Liver (tissue), 9 donors: ENCODE measurements around the gene TARS2. TPM values are rescaled to one million over a fixed set of nuclear protein-coding genes. Genes with fewer than 3 reads are reported as not detected.

ENCODE experiments used
- DNase-seq: peaks from one replicate; pipeline ENCODE4 v3.0.0-alpha.2; 2017; ENCODE audit warnings: low spot score
- H3K27ac ChIP-seq, 2 donors: one replicate each; pipeline ENCODE4 v1.7.0; 2013; ENCODE audit warnings: inconsistent platforms in 2 of 2, low read length in 2 of 2, control low read depth in 1 of 2, low read depth in 1 of 2, mild to moderate bottlenecking in 1 of 2
- H3K27me3 ChIP-seq, 4 donors: one replicate each; pipeline versions ENCODE4 v1.6.1 to v1.7.0; 2013; ENCODE audit warnings: low read length in 3 of 4, inconsistent platforms in 1 of 4, mild to moderate bottlenecking in 1 of 4, moderate library complexity in 1 of 4; ENCODE audit not compliant: control insufficient read depth in 4 of 4, insufficient read depth in 4 of 4
- H3K36me3 ChIP-seq, 4 donors: one replicate each; pipeline versions ENCODE4 v1.6.1 to v1.7.0; 2013; ENCODE audit warnings: low read length in 3 of 4, mild to moderate bottlenecking in 3 of 4, low read depth in 1 of 4, moderate library complexity in 1 of 4; ENCODE audit not compliant: control insufficient read depth in 4 of 4, insufficient read depth in 3 of 4
- H3K4me1 ChIP-seq, 4 donors: one replicate each; pipeline versions ENCODE4 v1.6.1 to v1.7.0; 2013; ENCODE audit warnings: low read length in 3 of 4, mild to moderate bottlenecking in 3 of 4, moderate library complexity in 1 of 4; ENCODE audit not compliant: control insufficient read depth in 4 of 4, insufficient read depth in 4 of 4
- H3K4me3 ChIP-seq, 3 donors: one replicate each; pipeline versions ENCODE4 v1.6.1 to v1.7.0; 2013; ENCODE audit warnings: low read length in 3 of 3, control low read depth in 1 of 3, low read depth in 1 of 3, mild to moderate bottlenecking in 1 of 3
- H3K9ac ChIP-seq, 2 donors: one replicate each; pipeline ENCODE4 v1.7.0; 2013; ENCODE audit warnings: low read length in 2 of 2, mild to moderate bottlenecking in 2 of 2, moderate library complexity in 2 of 2, control low read depth in 1 of 2, low read depth in 1 of 2
- H3K9me3 ChIP-seq, 4 donors: one replicate each; pipeline versions ENCODE4 v1.6.1 to v1.7.0; 2013; ENCODE audit warnings: low read length in 3 of 4; ENCODE audit not compliant: control insufficient read depth in 4 of 4
- CTCF ChIP-seq: fragments of 150-350 bp; IDR thresholded peaks from 2 replicates; pipeline ENCODE4 v1.5.1; 2017; ENCODE audit warnings: improper control_type of control experiment, low read depth, low read length; ENCODE audit not compliant: missing input control
- EGR1 ChIP-seq, 2 donors: IDR thresholded peaks; 2 replicates each; pipeline ENCODE4 v1.6.1; 2016 to 2018; ENCODE audit warnings: antibody characterized with exemption in 2 of 2, low read depth in 2 of 2
- FOXA1 ChIP-seq: IDR thresholded peaks from 2 replicates; pipeline ENCODE4 v1.6.1; 2016; ENCODE audit warnings: antibody characterized with exemption
- FOXA2 ChIP-seq: IDR thresholded peaks from 2 replicates; pipeline ENCODE4 v1.6.1; 2016; ENCODE audit warnings: antibody characterized with exemption
- GABPA ChIP-seq, 2 donors: IDR thresholded peaks in 1 of 2; conservative IDR thresholded peaks in 1 of 2; 2 replicates each; pipeline ENCODE4 v1.6.1; 2016; ENCODE audit warnings: antibody characterized with exemption in 2 of 2, mild to moderate bottlenecking in 1 of 2, moderate library complexity in 1 of 2
- HNF4A ChIP-seq, 2 donors: conservative IDR thresholded peaks; 2 replicates each; pipeline ENCODE4 v1.6.1; 2016; ENCODE audit warnings: antibody characterized with exemption in 2 of 2, mild to moderate bottlenecking in 2 of 2
- HNF4G ChIP-seq: IDR thresholded peaks from 2 replicates; pipeline ENCODE4 v1.6.1; 2016; ENCODE audit warnings: antibody characterized with exemption
- JUND ChIP-seq, 2 donors: IDR thresholded peaks; 2 replicates each; pipeline ENCODE4 v1.6.1; 2016; ENCODE audit warnings: antibody characterized with exemption in 2 of 2
- NR2F2 ChIP-seq: IDR thresholded peaks from 2 replicates; pipeline ENCODE4 v1.6.1; 2016; ENCODE audit warnings: antibody characterized with exemption
- RAD21 ChIP-seq, 2 donors: IDR thresholded peaks; 2 replicates each; pipeline ENCODE4 v1.6.1; 2016; ENCODE audit warnings: antibody characterized with exemption in 2 of 2, mild to moderate bottlenecking in 2 of 2
- REST ChIP-seq: IDR thresholded peaks from 2 replicates; pipeline ENCODE4 v1.6.1; 2016; ENCODE audit warnings: antibody characterized with exemption, mild to moderate bottlenecking
- RXRA ChIP-seq, 2 donors: IDR thresholded peaks; 2 replicates each; pipeline ENCODE4 v1.6.1; 2017 to 2018; ENCODE audit warnings: antibody characterized with exemption in 2 of 2, mild to moderate bottlenecking in 1 of 2
- SP1 ChIP-seq: IDR thresholded peaks from 2 replicates; pipeline ENCODE4 v1.6.1; 2018; ENCODE audit warnings: antibody characterized with exemption, mild to moderate bottlenecking
- TAF1 ChIP-seq: conservative IDR thresholded peaks from 2 replicates; pipeline ENCODE4 v1.6.1; 2016; ENCODE audit warnings: antibody characterized with exemption, mild to moderate bottlenecking
- YY1 ChIP-seq: IDR thresholded peaks from 2 replicates; pipeline ENCODE4 v1.6.1; 2016; ENCODE audit warnings: antibody characterized with exemption, mild to moderate bottlenecking
- ZBTB33 ChIP-seq: IDR thresholded peaks from 2 replicates; pipeline ENCODE4 v1.6.1; 2016; ENCODE audit warnings: antibody characterized with exemption
- WGBS: extraction: QIAGEN DNeasy Blood & Tissue Kit; methylation state at CpG from one replicate; pipeline ENCODE4 v1.1.7; 2013; 5-methylcytosine and 5-hydroxymethylcytosine counted together
- polyA plus RNA-seq, 2 donors: library from polyadenylated mRNA; stranded (reverse) in 1 of 2; unstranded in 1 of 2; fragments of 200-250 nt in 1 of 2; fragments of >200 nt in 1 of 2; fragmentation: Nextera tagmentation in 1 of 2; extraction: Ambion mirVana in 1 of 2; gene quantifications; one replicate each; pipeline versions ENCODE4 v1.2.1 to v1.2.3, GENCODE V29; 2013 to 2015
- total RNA-seq, 2 donors: library from RNA; depleted of rRNA; stranded (reverse); fragments of >200 nt; gene quantifications; one replicate each; pipeline ENCODE4 v1.2.3, GENCODE V29; 2014
- TF ChIP-seq, protein P1 (sequence below): IDR thresholded peaks from 2 replicates; pipeline ENCODE4 v1.6.1; 2016; ENCODE audit warnings: antibody characterized with exemption
- TF ChIP-seq, protein P2 (sequence below): IDR thresholded peaks from 2 replicates; pipeline ENCODE4 v1.6.1; 2016; ENCODE audit warnings: antibody characterized with exemption
- donor health status: healthy.
- donor health status: healthy.
- donor health status: healthy.
- donor health status: healthy.
- donor health status: healthy.

TARS2 gene
- total and polyA plus RNA-seq, 4 donors: 10.9 to 20.8 (median 18.6) TPM

- TF ChIP-seq, protein P1, sequence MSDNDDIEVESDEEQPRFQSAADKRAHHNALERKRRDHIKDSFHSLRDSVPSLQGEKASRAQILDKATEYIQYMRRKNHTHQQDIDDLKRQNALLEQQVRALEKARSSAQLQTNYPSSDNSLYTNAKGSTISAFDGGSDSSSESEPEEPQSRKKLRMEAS: no peak
- TF ChIP-seq RXRA (IDR thresholded peaks at IDR 0.05): no peak
- TF ChIP-seq FOXA2: no peak
- no peak for TF ChIP-seq RAD21 (IDR thresholded peaks at IDR 0.05)
- TF ChIP-seq ZBTB33: no peak
Measured at GRCh38 chr1:150551784-150552127, 64.5 kb downstream of the TARS2 start (continued).

DNA sequence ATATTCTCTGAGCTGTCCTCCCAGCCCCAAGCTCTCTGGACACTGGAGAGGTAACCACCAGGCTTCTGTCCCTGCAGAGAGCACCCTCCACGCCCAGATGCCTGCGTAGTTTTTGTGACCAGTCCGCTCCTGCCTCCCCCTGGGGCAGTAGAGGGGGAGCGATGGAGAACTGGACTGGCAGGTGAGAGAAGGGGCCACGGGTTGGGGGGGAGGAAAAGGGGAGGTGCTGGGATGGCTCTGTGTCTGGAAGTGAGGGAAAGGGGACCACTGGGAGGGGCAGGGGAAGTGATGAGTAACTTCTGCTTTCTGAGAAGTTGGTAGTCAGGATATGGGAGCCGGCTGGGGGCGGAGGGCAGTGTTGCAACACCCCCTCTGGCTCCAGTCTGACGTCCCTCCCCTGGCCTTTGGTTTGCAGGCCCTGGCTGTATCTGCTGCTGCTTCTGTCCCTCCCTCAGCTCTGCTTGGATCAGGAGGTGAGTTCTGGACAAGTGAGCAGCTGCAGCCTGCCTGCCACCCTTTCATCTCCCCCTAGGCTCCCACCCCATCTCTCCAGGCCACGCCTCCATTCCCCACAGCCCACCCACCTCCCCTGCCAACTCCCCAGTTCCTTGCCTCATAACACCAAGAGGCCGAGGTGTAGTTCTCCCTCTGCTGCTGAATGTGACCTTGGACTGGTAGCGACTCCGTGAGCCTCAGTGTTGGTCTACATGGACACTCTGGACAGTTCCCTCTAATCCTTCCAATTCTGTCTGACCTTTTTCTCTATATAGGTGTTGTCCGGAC is 65.1 kb downstream of the TARS2 start:
- WGBS: 35% methylated on average over 13 of the region's 13 CpGs
- TF ChIP-seq HNF4G (no peak), JUND (IDR thresholded peaks at IDR 0.05) (peak in 1 of 2 donors; percentile 40), FOXA1 (no peak), YY1 (peak; percentile 24), CTCF (no peak), RXRA (IDR thresholded peaks at IDR 0.05) (peak; percentile 53 to 64), SP1 (peak; percentile 79), HNF4A (conservative IDR thresholded peaks at IDR 0.05) (peak; percentile 71 to 73), RAD21 (IDR thresholded peaks at IDR 0.05) (peak in 1 of 2 donors; percentile 62), REST (peak; percentile 34), GABPA (IDR thresholded peaks at IDR 0.05 in 1 of 2, conservative IDR thresholded peaks at IDR 0.05 in 1 of 2) (peak in 1 of 2 donors; percentile 45), FOXA2 (no peak), ZBTB33 (no peak), EGR1 (IDR thresholded peaks at IDR 0.05; ENCODE audit: low read depth in 2 of 2) (peak in 1 of 2 donors; percentile 63), NR2F2 (no peak), TAF1 (no peak)
- TF ChIP-seq, protein P1: no peak
- TF ChIP-seq, protein P2, sequence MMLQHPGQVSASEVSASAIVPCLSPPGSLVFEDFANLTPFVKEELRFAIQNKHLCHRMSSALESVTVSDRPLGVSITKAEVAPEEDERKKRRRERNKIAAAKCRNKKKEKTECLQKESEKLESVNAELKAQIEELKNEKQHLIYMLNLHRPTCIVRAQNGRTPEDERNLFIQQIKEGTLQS: peak; percentile 58
- no peak overlapping the region for H3K4me3 ChIP-seq
- H3K36me3 ChIP-seq: peaks cover 0 to 11% (median 4%) of the 10 kb centered on the region in 4 donors
- H3K4me1 ChIP-seq: peaks cover 14 to 40% (median 26%) of the 10 kb centered on the region in 4 donors
- H3K9ac ChIP-seq: peak overlapping the region in 1 of 2 donors; percentile 30
- no peaks in the 10 kb centered on the region for H3K27me3 ChIP-seq
- no peaks in the 10 kb centered on the region for H3K9me3 ChIP-seq
- H3K27ac ChIP-seq: peak overlapping the region; percentile 80
- peak; percentile 71 for DNase-seq
